GM12875 (cell line): ENCODE measurements around the gene TMEM214.

Experiments
- H3K4me3 ChIP-seq: one replicate; pipeline ENCODE4 v1.5.1; 2011; ENCODE audit warnings: low read depth, low read length, control low read depth
- TF ChIP-seq, protein P1 (sequence below): IDR thresholded peaks from 2 replicates; pipeline ENCODE4 v1.5.1; 2011; ENCODE audit warnings: low read depth, mild to moderate bottlenecking, control low read depth, inconsistent platforms, low read length, moderate library complexity, borderline replicate concordance; ENCODE audit not compliant: insufficient read depth

The TMEM214 gene

GRCh38 chr2:27054721-27055120 lies 22.0 kb downstream of the TMEM214 start:
- TF ChIP-seq, protein P1, sequence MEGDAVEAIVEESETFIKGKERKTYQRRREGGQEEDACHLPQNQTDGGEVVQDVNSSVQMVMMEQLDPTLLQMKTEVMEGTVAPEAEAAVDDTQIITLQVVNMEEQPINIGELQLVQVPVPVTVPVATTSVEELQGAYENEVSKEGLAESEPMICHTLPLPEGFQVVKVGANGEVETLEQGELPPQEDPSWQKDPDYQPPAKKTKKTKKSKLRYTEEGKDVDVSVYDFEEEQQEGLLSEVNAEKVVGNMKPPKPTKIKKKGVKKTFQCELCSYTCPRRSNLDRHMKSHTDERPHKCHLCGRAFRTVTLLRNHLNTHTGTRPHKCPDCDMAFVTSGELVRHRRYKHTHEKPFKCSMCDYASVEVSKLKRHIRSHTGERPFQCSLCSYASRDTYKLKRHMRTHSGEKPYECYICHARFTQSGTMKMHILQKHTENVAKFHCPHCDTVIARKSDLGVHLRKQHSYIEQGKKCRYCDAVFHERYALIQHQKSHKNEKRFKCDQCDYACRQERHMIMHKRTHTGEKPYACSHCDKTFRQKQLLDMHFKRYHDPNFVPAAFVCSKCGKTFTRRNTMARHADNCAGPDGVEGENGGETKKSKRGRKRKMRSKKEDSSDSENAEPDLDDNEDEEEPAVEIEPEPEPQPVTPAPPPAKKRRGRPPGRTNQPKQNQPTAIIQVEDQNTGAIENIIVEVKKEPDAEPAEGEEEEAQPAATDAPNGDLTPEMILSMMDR, result no peak
- H3K4me3 ChIP-seq, result no peak overlapping the region

GRCh38 chr2:27057184-27057583 lies 24.4 kb downstream of the TMEM214 start:
- TF ChIP-seq, protein P1, result no peak

DNA sequence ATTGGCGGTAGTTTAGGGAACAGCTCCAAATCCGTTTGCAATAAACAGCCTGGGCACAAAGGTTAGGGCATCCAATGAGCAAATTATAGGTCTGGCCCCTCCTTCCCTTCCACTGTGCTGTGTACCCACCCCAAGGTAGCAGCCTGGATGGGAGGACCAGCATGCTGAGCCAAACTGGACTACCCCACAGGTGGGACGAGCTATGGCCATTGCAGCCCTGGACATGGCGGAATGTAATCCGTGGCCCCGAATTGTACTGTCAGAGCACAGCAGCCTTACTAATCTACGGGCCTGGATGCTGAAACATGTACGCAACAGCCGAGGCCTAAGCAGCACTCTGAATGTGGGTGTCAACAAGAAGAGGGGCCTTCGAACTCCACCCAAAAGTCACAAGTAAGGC lies 25.4 kb downstream of the TMEM214 start:
- H3K4me3 ChIP-seq, result no peak overlapping the region

More at GRCh38 chr2:27057184-27057583, 24.4 kb downstream of the TMEM214 start:
- H3K4me3 ChIP-seq, result no peak overlapping the region

DNA sequence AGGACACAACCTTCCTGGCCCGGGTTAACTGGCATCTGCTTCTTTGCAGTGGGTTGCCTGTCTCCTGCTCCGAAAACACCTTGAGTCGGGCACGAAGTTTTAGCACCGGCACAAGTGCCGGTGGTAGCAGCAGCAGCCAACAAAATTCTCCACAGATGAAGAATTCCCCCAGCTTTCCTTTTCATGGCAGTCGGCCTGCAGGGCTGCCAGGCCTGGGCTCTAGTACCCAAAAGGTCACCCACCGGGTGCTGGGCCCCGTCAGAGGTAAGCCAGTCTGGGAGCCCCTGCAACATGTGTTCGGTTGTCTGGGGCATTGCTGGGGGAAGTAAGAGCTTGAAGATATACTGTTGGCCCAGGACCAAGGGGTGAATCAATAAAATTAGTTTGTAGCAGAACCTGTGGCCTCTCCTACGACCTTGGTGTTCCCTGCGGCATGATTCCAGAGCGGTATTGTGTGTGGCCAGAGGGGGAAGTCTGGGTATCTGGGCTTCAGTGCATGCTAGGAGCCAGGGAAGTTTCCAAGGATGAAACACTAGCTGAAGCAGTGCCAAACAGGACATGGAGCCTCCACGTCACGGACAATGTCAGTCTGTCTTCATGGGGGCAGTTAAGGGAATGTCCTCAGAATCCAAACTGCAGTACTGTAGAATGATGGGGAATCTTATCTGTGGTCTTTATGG lies 26.5 kb downstream of the TMEM214 start:
- H3K4me3 ChIP-seq, result no peak overlapping the region
- TF ChIP-seq, protein P1, result no peak

More for the DNA sequence above, 25.4 kb downstream of the TMEM214 start:
- TF ChIP-seq, protein P1, result no peak

- TF ChIP-seq, protein P1, result no peak
- H3K4me3 ChIP-seq, result no peak overlapping the region
Measured at GRCh38 chr2:27060323-27060722, 27.6 kb downstream of the TMEM214 start.

GRCh38 chr2:27065128-27065527 lies 32.4 kb downstream of the TMEM214 start:
- TF ChIP-seq, protein P1, result no peak
- H3K4me3 ChIP-seq, result no peak overlapping the region

- TF ChIP-seq, protein P1, result no peak
- no peak overlapping the region for H3K4me3 ChIP-seq
Measured at GRCh38 chr2:27067385-27067784, 34.6 kb downstream of the TMEM214 start.
